Measurements from ENCODE around the gene CD9.

Gene CD9

GRCh38 chr12:6228535-6229223 lies 28.5 kb downstream of the CD9 start:
- H3K4me3 ChIP-seq (ENCODE audit: low read depth, low read length) = no peak overlapping the region
- DNase-seq = no peak
- H3K27me3 ChIP-seq (replicated peaks) = no peaks in the 10 kb centered on the region
- no peaks in the 10 kb centered on the region for H3K36me3 ChIP-seq (replicated peaks)
- H3K27ac ChIP-seq = no peak overlapping the region
- in situ Hi-C loops (cut with HindIII; ENCODE audit: low pct_ligation_motif_present, low sequenced_read_pairs) = no loop called here
- TF ChIP-seq CTCF (IDR thresholded peaks at IDR 0.05; ENCODE audit: low read depth, low read length, missing control alignments) = no peak

- Histone ChIP-seq H3K4me3 (ENCODE audit: low read depth, low read length) (no peak overlapping the region), H3K36me3 (replicated peaks) (no peaks in the 10 kb centered on the region), H3K27ac (peak overlapping the region; percentile 17), H3K27me3 (replicated peaks) (no peaks in the 10 kb centered on the region)
- TF ChIP-seq CTCF (IDR thresholded peaks at IDR 0.05; ENCODE audit: low read depth, low read length, missing control alignments) = no peak
- in situ Hi-C loops (cut with HindIII; ENCODE audit: low pct_ligation_motif_present, low sequenced_read_pairs) = no loop called here
- peak; percentile 58 for DNase-seq
Measured at GRCh38 chr12:6229224-6230218, 29.3 kb downstream of the CD9 start.

GRCh38 chr12:6230321-6231110 lies 30.3 kb downstream of the CD9 start:
- peak overlapping the region; percentile 17 for H3K27ac ChIP-seq
- TF ChIP-seq CTCF (IDR thresholded peaks at IDR 0.05; ENCODE audit: low read depth, low read length, missing control alignments) = no peak
- DNase-seq = no peak
- in situ Hi-C loops (cut with HindIII; ENCODE audit: low pct_ligation_motif_present, low sequenced_read_pairs) = no loop called here
- no peaks in the 10 kb centered on the region for H3K36me3 ChIP-seq (replicated peaks)
- no peak overlapping the region for H3K4me3 ChIP-seq (ENCODE audit: low read depth, low read length)
- H3K27me3 ChIP-seq (replicated peaks) = no peaks in the 10 kb centered on the region

GRCh38 chr12:6231359-6232268 lies 31.4 kb downstream of the CD9 start:
- DNase-seq = no peak

More at GRCh38 chr12:6231359-6232268, 31.4 kb downstream of the CD9 start:
- in situ Hi-C loops (cut with HindIII; ENCODE audit: low pct_ligation_motif_present, low sequenced_read_pairs) = no loop called here
- Histone ChIP-seq H3K27ac (no peak overlapping the region), H3K27me3 (replicated peaks) (no peaks in the 10 kb centered on the region), H3K36me3 (replicated peaks) (no peaks in the 10 kb centered on the region), H3K4me3 (ENCODE audit: low read depth, low read length) (no peak overlapping the region)
- TF ChIP-seq CTCF (IDR thresholded peaks at IDR 0.05; ENCODE audit: low read depth, low read length, missing control alignments) = no peak

Data from brain microvascular endothelial cell (primary cell).